ENCODE measurements around the gene CELF2. TPM values are rescaled to one million over a fixed set of nuclear protein-coding genes. Genes with fewer than 3 reads are reported as not detected.

CELF2 gene
- total RNA-seq, 1 donor from 2014 or later, result 67.5 TPM

DNA sequence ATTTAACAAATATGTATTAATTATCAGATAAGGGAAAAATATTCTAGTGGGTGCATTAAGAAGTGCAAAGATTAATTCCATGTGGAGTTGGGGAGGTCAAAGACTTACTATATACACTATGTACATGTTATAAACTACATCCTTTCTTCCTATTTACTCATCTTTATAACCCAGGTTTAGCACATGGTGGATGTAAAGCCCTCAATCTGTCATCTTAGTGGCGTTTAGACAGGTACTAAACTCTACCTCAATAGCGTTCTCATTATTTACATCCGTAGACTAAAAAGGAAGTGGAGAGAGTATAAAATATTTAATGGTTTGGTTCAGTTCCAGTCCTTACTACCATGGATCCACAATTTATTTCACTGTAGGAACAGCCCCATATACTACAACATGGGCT is 14.8 kb upstream of the CELF2 start:
- no peak for DNase-seq (ENCODE audit: low spot score)
- intact Hi-C loops (cut with DNase I), result no loop called here

DNA sequence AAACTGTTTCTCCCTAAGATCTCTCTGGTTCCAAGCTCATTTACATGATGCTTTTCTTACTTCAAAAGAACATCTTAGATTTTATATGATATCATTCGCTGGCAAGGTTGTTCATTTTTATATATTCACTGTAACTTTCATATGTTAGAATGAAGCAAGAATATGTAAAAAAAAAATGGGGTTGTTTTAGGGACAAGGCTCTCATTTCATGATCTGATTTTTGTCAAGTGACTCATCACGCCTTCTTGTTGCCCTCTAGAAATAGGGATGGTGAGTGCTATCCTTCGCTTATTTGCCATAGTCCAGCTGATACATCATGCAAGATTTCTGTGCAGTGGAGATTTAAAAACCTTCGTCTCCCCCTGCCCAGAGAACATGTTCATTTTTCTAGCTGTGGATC is 14.0 kb upstream of the CELF2 start:
- DNase-seq (ENCODE audit: low spot score), result no peak
- intact Hi-C loops (cut with DNase I), result no loop called here

DNA sequence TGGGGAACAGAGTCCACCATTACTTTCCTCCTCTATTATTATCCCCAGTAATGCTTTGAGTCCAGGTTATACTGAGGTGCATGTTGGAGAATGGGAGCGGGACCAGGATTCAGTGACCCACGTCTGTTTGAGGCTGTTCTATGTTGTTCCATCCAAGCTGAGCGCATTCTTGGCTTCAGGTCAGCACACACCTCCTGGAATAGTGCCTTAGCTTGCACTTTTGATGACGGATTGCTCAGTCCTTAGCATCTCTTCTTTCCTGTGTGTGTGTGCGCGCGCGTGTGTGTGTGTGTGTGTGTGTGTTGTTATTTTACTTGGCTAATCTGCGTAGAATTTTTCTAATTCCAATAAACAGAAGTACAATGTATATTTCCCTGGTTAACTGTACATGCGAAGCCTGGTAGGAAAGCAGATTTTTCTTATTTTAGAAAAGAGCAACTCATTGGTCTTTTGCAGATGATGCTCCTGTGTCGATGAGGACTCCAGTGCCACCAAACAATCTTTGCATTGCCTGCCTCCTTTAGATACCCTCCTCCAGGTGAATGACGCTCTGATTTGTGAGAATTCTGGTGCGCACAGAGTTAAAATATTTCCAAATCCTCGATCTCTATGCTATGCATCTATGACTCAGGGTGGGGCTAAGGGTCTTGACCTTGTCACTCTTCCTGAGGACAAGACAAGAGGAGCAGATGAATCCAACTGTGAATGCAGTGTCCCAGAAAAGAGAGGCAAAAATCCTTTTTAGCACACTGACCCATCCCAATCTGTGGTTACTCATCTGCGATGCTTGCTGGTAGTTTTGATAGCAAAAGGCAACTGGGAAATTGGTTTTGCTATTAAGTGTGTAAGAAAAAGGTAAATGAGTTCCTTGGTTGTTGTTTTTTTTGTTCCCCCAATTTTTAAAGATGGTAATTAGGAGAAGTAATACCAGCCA is 13.3 kb upstream of the CELF2 start:
- intact Hi-C loops (cut with DNase I), result no loop called here
- no peak for DNase-seq (ENCODE audit: low spot score)

DNA sequence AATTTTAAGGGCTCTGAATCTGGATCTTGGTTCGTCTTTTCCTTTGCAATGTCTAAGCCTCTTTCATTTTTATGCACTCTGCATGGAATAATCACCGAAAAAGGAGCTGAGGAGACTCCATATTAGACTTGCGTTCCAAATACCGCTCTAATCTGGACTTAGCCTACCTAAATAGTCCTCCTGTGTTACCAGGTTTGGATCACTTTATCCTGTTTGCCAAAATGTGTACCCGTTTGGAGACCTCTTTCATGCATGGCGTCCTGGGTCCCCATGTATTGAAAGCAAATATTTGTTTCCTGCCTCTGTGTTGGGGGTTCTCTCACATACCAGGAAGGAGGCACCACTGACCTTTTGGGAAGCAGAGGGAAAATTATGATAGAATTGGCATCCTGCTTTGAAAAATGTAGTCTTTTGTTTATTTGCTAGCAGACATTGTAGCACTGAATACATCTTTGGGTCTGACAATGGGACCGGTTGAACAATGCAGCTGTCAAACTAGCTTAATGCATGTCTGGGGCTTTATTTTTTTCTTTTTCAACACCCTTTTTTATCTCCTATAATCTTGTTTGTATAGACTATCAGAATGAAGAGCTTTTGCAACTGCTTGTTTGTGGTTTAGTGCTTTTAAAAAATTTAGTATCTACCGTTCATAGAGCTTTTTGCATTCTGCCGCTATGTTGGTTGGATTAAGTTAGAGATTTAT is 11.8 kb upstream of the CELF2 start:
- intact Hi-C loops (cut with DNase I), result no loop called here

DNA sequence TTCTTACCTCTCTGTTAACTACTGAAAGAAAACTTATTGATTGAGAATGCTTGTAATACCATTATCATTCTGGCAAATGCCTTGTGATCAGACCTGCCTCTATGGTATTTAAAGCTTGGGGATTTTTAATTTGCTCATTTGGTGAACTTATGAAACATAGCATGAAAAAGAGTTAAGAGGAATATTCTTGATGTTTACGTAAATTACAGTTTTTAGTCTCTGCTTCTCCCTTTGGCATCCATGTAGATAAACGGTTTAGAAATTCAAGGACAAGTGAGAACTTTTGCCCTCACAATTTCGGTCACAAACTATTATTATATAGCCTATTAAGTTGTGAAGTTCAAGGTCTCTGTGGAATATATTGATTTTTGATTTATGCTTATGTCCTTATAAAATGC is 11.2 kb upstream of the CELF2 start:
- intact Hi-C loops (cut with DNase I), result no loop called here
- no peak for DNase-seq (ENCODE audit: low spot score)

More for the DNA sequence above, 11.8 kb upstream of the CELF2 start:
- no peak for DNase-seq (ENCODE audit: low spot score)

DNA sequence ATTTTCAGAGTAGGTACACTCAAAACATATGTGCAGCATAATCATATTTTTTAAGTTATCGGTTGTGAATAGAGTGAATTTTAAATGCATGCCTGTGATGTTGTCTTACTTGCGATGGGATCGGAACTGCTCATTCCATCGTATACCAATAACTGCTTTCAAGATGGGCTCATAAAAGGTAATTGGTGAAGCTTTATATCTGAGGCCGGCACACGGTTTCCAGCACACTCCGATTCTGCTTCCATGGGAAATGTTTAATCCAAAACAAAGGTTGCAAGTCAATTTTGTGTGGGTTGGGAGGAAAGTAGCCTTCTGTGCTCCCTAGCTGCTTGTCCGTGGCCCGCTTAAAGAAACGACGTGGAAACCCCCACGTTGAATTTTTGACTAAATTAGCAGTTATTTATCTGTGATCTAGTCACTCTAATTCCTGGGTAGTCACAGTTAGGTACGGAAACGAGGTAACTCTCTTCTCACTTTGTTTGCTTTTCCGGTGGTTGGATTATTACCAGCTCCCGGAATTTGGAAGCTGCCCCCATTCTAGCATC is 10.1 kb upstream of the CELF2 start:
- no peak for DNase-seq (ENCODE audit: low spot score)
- intact Hi-C loops (cut with DNase I), result no loop called here

DNA sequence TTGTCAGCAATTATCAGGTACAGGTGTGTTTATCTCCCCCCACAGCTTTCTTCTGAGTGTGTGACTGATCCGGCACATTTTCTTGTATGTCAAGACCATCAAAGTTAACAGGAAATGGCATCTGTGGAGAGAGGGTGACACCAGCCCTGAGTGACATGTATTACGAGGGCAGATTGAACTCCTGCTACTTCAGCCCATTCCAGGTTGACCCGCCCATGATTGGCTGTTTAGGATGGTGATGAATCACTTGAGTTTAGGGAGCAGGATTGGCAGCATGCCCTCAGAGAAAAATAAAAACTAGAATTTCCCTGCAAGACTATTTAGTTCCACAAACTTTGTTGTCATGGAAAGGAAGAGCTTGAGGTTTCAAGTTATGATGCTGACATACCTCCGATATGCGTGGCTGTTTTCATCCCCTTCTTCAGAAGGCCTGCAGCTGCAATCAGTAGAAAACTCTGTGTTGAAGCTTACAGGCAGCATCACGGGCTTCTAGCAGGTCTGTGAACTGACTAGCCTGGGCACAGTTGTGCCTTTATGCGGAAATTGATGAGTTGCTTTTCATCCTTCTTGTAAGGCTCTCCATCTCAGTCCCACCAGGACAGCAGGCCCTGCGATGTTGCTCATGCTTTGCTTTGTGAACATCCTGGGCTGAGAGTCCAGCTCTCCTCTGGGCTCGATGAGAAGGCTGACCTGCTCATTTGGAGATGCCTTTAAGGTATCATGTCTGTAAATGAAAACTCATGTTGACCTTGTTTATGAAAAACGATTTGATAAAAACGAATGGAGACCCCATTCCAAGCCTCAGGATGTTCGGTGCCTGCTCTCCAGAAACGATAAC is 8.0 kb upstream of the CELF2 start:
- intact Hi-C loops (cut with DNase I), result loop anchor here (10.0 kb wide), 1 partner anchor 215 kb away; no protein-coding TSS in a partner anchor
- DNase-seq (ENCODE audit: low spot score), result no peak

DNA sequence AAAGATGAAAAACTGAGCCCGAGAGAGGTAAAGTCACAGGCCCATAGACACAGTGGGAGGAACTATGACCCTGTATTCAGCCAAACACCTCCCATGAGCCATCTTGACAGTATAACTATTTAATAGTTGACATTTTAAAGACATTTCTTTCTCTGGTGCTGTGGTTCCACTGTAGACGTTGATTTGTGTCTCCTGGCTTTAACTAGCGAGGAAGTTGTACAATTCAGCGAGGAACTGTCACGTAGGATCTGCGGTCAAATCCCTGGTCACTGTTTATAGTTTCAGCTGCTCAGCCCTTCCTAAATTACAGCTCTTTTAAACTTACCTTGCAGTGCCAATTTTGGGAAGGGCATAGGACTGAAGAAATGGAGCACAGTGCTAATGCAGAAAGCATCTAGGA is 7.1 kb upstream of the CELF2 start:
- DNase-seq (ENCODE audit: low spot score), result no peak
- intact Hi-C loops (cut with DNase I), result loop anchor here (10.0 kb wide), 1 partner anchor 216 kb away; no protein-coding TSS in a partner anchor

DNA sequence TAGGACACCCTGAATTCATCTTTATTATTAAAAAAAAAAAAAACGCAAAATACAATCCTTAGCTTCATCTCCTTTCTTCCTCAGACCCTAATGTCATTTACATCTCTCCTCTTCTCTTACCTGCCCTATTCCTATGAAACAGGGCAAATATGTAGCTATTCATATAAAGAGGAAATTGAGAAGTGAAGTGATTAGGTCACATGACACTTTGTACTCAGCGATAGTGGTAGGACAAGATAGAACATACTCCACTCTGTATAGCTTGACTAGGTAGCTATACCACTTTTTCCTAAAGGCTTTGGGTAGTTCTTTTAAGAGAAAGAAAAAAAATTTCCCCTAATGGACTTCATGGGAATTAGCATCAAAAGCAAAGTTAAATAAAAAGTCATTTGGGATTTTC is 6.2 kb upstream of the CELF2 start:
- DNase-seq (ENCODE audit: low spot score), result no peak
- intact Hi-C loops (cut with DNase I), result loop anchor here (10.0 kb wide), 1 partner anchor 217 kb away; no protein-coding TSS in a partner anchor

DNA sequence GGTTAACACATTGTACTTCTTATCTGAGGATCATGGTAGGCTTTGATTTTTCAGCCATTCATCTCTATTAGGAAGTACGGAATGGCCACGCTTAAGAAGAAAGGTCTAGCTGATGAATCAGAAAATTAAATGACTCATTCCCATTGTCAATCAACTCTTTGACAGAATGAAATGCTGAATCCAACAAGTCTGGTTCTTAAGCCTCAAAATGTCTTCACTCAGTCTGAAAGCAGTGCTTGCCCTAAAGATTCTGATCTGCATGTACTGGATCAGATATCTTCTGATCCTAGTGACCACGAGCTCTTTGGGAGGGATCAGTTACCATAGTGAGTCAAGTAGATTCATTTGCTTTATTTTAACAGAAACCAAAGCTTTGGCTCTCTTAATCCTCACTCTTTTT is 5.7 kb upstream of the CELF2 start:
- intact Hi-C loops (cut with DNase I), result loop anchor here (10.0 kb wide), 1 partner anchor 217 kb away; no protein-coding TSS in a partner anchor
- no peak for DNase-seq (ENCODE audit: low spot score)

DNA sequence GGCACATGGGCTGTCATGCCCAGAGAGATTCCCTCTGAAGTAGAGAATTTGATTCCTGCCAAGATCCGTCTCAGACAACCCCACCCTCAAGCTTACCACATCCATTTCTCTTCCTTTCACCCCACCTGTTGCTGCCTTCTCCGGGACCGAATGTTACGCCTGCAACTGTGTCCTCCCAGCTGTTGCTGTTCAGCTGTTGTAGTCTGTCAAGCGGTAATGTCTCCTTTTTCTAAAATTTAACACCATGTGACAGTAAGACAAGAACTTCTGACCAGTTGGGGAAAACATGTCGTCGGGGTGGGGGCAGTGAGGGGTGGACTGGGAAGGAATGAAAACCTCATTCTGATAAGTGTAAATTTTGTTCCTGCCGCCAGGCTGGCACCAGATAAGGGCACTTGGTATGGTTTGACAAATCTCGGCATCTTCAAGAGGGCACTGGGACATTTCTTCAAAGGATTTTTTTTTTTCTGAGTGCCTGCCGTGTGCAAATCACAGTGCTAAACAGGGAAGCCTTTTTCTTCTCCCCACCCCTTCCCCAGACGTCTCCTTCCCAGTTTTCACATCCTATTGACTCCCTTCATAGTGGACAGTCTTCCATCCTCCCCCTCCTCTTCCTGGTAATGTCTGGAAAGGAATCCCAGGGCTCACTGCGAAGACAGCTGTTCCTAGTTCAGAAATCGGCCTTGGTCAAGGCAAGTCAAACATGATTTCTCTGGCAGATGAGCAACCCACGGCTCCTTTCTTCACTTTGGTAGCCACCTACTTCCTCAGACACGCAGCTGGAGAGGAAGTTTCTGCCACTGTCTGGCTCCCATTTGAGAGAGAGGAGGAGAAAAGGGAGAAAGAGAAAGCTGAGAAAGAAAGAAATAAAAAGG is 5.0 kb upstream of the CELF2 start:
- intact Hi-C loops (cut with DNase I), result loop anchor here (10.0 kb wide), 1 partner anchor 218 kb away; no protein-coding TSS in a partner anchor
- no peak for DNase-seq (ENCODE audit: low spot score)

DNA sequence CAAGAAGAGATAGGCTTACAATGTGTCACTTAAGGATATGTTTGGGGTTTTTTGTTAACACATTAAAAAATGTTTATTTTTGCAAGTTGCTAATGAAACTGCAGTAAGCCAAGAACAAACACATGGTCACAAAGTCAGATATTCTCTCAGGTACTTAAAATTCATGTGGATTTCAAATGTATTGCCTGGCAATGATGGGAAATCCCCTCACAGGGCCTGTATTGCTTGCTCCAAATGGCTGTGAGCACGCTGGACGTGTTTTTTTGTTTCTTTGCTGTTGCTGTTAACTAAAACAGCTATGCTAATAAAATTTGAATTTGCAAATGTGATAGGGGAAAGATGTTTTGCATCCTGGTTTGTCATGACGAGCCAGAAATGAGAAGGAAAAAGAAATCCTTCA is 3.8 kb upstream of the CELF2 start:
- no peak for DNase-seq (ENCODE audit: low spot score)
- intact Hi-C loops (cut with DNase I), result loop anchor here (10.0 kb wide), 1 partner anchor 219 kb away; no protein-coding TSS in a partner anchor

DNA sequence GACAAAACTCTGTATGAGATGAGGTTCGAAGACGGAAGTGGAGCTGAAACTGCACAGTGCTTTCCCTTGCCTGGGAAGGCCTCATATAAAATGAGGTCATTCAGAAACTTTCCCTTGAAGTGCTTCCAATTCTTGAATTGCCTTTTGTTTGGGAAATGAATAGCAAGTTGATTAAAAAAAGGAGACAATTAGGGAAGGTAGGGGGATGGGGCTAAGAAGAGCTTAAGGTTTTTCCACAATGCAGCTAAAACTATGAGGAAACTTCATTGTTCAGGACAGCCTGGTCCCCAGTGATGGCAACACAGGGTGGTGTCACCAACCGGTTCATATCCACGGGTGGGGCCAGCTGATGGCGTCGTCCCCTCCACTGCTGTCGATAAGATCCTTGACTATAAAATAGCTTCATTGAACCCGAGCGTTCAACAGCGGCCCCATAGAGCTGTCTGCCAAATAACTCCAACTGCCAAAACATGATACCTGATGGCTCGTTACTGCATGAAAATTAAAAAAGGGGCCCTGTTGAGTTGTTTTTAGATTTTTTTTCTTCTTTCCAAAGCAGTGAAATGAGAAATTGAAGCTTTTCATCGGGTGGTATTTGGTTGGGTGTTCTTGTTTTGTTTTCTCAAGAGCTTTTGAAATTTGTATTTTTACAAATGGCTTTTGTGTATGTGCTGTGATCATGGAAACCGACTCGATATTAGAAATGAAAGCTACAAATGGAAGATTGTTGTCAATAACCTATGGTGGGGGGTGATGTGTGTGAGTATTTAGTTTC is 2.8 kb upstream of the CELF2 start:
- peak; percentile 76 for DNase-seq (ENCODE audit: low spot score)

DNA sequence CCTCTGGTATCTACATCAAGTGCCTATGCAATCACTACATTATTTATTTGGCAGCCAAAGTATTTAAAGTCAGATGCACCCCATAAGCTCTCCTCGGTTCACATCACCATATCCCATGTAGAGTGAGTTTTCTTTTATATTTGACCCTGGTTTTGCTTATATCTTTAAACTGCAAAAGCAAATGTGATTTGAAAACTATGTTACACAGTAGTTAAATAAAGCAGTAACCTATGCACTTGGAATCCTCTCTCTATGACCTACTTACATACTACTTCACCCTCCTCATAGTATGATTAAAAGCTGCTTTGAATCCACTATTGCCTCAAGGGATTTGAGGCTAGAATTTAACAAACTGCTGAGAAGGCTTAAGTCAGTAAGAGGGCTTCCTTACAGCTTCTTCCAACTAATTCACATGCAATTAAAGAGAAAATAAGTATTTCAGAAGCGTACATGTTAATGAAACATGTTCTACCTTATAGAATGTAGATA is 2.2 kb upstream of the CELF2 start:
- DNase-seq (ENCODE audit: low spot score), result no peak
- intact Hi-C loops (cut with DNase I), result loop anchor here (5.0 to 10.0 kb wide), 2 partner anchors 103 to 221 kb away; no protein-coding TSS in a partner anchor

More for the DNA sequence above, 2.8 kb upstream of the CELF2 start:
- intact Hi-C loops (cut with DNase I), result loop anchor here (5.0 to 10.0 kb wide), 2 partner anchors 103 to 220 kb away; no protein-coding TSS in a partner anchor

DNA sequence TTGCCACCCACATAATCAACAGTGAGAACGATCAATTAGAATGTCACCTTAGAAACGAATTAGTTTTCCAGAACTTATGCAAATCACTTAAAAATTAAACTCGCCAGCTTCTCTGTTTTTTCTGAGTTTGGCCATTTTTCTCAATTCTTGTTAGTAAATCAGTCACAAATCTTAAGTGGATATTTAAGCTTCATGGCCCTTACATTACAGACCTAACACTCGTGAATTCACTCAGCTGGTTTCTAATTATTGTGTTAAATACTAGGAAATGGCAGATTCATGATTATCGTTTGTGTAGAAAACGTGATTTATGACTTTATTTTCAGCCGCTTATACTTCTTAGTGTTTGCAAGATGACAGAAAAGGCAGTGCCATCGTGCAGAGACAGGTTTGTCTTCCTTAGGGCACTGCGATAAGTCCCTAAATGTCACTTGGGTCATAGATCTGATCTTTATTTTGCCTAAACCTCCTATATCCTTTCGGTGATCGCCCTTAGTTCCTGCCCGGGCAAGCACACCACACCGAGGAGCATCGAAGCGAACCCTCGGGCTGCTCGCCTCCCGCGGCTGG is 587 bp upstream of the CELF2 start:
- DNase-seq (ENCODE audit: low spot score), result no peak
- intact Hi-C loops (cut with DNase I), result loop anchor here (5.0 to 10.0 kb wide), 2 partner anchors 105 to 222 kb away; no protein-coding TSS in a partner anchor

DNA sequence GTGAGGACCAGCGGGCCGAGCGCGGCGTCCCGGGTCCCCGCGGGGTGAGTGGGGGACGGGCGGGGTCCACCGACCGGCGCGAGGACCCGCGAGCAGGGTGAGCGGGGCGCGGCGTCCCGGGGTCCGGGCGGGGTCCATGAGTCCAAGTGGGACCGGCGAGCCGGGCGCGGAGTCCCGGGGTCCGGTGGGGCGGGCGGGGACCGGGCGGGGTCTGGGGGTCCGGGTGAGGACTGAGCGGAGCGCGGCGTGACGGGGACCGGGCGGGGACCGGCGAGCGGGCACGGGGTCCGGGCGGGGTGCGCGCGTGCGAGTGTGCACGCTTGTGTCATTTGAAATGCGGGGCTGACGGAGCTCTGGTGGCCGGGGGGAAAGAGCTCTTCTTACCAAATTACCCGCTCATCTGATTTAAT is 765 bp downstream of the CELF2 start:
- intact Hi-C loops (cut with DNase I), result loop anchor here (5.0 to 10.0 kb wide), 2 partner anchors 106 to 224 kb away; no protein-coding TSS in a partner anchor
- no peak for DNase-seq (ENCODE audit: low spot score)

Data from cardiac septum (tissue), 1 donor.